Mesothelial cell of epicardium (in vitro differentiated cells): ENCODE data around the gene ERC2. TPM values are rescaled to one million over a fixed set of nuclear protein-coding genes. Genes with fewer than 3 reads are reported as not detected.
"Not testable (repeated sequence)": the region's sequence is repeated elsewhere in the genome, so short reads cannot be mapped to it uniquely, and the experiment has no call there.

Experiments
- DNase-seq, 2 experiments: peaks; one replicate each; pipeline ENCODE4 v3.0.0; 2021; ENCODE audit warnings: low spot score in 2 of 2; ENCODE audit not compliant: unreplicated experiment in 2 of 2
- H3K27ac Mint-ChIP-seq: 2 replicates; pipeline ENCODE4 v1.8.0; 2021; ENCODE audit warnings: mixed read lengths
- H3K27me3 Mint-ChIP-seq: 2 replicates; pipeline ENCODE4 v1.8.0; 2021; ENCODE audit warnings: low read depth, mixed read lengths
- H3K36me3 Mint-ChIP-seq: 2 replicates; pipeline ENCODE4 v1.8.0; 2021; ENCODE audit warnings: mixed read lengths
- H3K4me1 Mint-ChIP-seq: 2 replicates; pipeline ENCODE4 v1.8.0; 2021; ENCODE audit warnings: mixed read lengths
- H3K4me3 Mint-ChIP-seq: 2 replicates; pipeline ENCODE4 v1.8.0; 2021; ENCODE audit warnings: mild to moderate bottlenecking, moderate library complexity, mixed read lengths
- H3K9me3 Mint-ChIP-seq: 2 replicates; pipeline ENCODE4 v1.8.0; 2021; ENCODE audit warnings: mixed read lengths
- CTCF ChIP-seq: fragments of 200-600 bp; sonication (generic); IDR thresholded peaks from one replicate; pipeline ENCODE4 v1.5.0; 2021; ENCODE audit warnings: antibody characterized with exemption; ENCODE audit not compliant: unreplicated experiment
- total RNA-seq: library from RNA; stranded (reverse); gene quantifications from 3 replicates; pipeline ENCODE4 v1.2.1, GENCODE V29; 2021

ERC2 gene
- total RNA-seq, 1 donor from 2014 or later: 15.6 TPM

- Mint-ChIP-seq H3K27me3 (peaks cover 37% of the 10 kb centered on the region), H3K27ac (no peak overlapping the region), H3K36me3 (no peaks in the 10 kb centered on the region), H3K4me1 (peaks cover 10% of the 10 kb centered on the region), H3K9me3 (no peaks in the 10 kb centered on the region), H3K4me3 (no peak overlapping the region)
- no peak for TF ChIP-seq CTCF
- DNase-seq: no peak
Measured at GRCh38 chr3:55505776-55506175, 962.5 kb downstream of the ERC2 start.

DNA sequence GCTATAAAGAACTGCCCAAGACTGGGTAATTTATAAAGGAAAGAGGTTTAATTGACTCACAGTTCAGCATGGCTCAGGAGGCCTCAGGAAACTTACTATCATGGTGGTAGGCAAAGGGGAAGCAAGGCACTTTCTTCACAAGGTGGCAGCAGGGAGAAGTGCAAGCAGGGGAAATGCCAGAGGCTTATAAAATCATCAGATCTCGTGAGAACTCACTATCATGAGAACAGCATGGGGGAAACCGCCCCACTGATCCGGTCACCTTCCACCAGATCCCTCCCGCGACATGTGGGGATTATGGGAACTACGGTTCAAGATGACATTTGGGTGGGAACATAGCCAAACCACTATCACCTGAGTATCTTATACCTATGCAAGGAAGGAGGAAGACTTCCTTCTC lies 963.2 kb downstream of the ERC2 start:
- DNase-seq, H3K9me3 Mint-ChIP-seq, H3K4me1 Mint-ChIP-seq, H3K36me3 Mint-ChIP-seq, H3K27ac Mint-ChIP-seq, H3K4me3 Mint-ChIP-seq: not testable (repeated sequence)
- peaks cover 39% of the 10 kb centered on the region for H3K27me3 Mint-ChIP-seq

- TF ChIP-seq CTCF: no peak
- peaks cover 19% of the 10 kb centered on the region for H3K27me3 Mint-ChIP-seq
- H3K36me3 Mint-ChIP-seq: no peaks in the 10 kb centered on the region
- H3K9me3 Mint-ChIP-seq: no peaks in the 10 kb centered on the region
- no peak overlapping the region for H3K27ac Mint-ChIP-seq
- H3K4me3 Mint-ChIP-seq: no peak overlapping the region
- DNase-seq: no peak
- H3K4me1 Mint-ChIP-seq: peaks cover 9% of the 10 kb centered on the region
Measured at GRCh38 chr3:55501905-55502304, 966.4 kb downstream of the ERC2 start.

- H3K27ac Mint-ChIP-seq: no peak overlapping the region
- H3K4me3 Mint-ChIP-seq: no peak overlapping the region
- TF ChIP-seq CTCF: no peak
- H3K9me3 Mint-ChIP-seq: no peaks in the 10 kb centered on the region
- H3K27me3 Mint-ChIP-seq: peaks cover 21% of the 10 kb centered on the region
- no peak for DNase-seq
- H3K36me3 Mint-ChIP-seq: no peaks in the 10 kb centered on the region
- peaks cover 8% of the 10 kb centered on the region for H3K4me1 Mint-ChIP-seq
Measured at GRCh38 chr3:55500555-55501330, 967.5 kb downstream of the ERC2 start.

- H3K27me3 Mint-ChIP-seq: peaks cover 24% of the 10 kb centered on the region
- H3K4me3 Mint-ChIP-seq: no peak overlapping the region
- no peak overlapping the region for H3K27ac Mint-ChIP-seq
- peaks cover 2% of the 10 kb centered on the region for H3K4me1 Mint-ChIP-seq
- H3K36me3 Mint-ChIP-seq: no peaks in the 10 kb centered on the region
- TF ChIP-seq CTCF: no peak
- no peak for DNase-seq
- H3K9me3 Mint-ChIP-seq: no peaks in the 10 kb centered on the region
Measured at GRCh38 chr3:55498520-55498919, 969.7 kb downstream of the ERC2 start.

GRCh38 chr3:55497250-55497649 lies 971.0 kb downstream of the ERC2 start:
- Mint-ChIP-seq H3K9me3 (no peaks in the 10 kb centered on the region), H3K27me3 (peaks cover 29% of the 10 kb centered on the region), H3K27ac (no peak overlapping the region), H3K36me3 (no peaks in the 10 kb centered on the region), H3K4me3 (no peak overlapping the region), H3K4me1 (peaks cover 4% of the 10 kb centered on the region)
- no peak for TF ChIP-seq CTCF
- DNase-seq: no peak
